HG03025 (cell line): ENCODE data around the gene PLA2G12A.

ENCODE experiments used
- ATAC-seq: cut with Tn5 transposase; IDR thresholded peaks from one replicate; pipeline ENCODE4 v1.9.1; 2021; ENCODE audit warnings: mild to moderate bottlenecking, moderate library complexity; ENCODE audit not compliant: unreplicated experiment, low FRiP score

PLA2G12A gene

GRCh38 chr4:109729718-109730618 is at the start of gene PLA2G12A:
Gene PLA2G12A, minus strand, starts transcription at chr4:109730070. Its CDS starts 261 bp downstream, at chr4:109729809.
- peak; percentile 84 for ATAC-seq

GRCh38 chr4:109764789-109765402 is 35.0 kb upstream of the PLA2G12A start:
- ATAC-seq = no peak

- ATAC-seq = no peak
Measured at GRCh38 chr4:109764376-109764775, 34.5 kb upstream of the PLA2G12A start.

- no peak for ATAC-seq
Measured at GRCh38 chr4:109760682-109761081, 30.8 kb upstream of the PLA2G12A start.

- no peak for ATAC-seq
Measured at GRCh38 chr4:109755656-109756055, 25.8 kb upstream of the PLA2G12A start.

- ATAC-seq = no peak
Measured at GRCh38 chr4:109754093-109754857, 24.4 kb upstream of the PLA2G12A start.

- no peak for ATAC-seq
Measured at GRCh38 chr4:109752525-109752924, 22.7 kb upstream of the PLA2G12A start.

- ATAC-seq = no peak
Measured at GRCh38 chr4:109751852-109752251, 22.0 kb upstream of the PLA2G12A start.

- no peak for ATAC-seq
Measured at GRCh38 chr4:109750652-109751244, 20.9 kb upstream of the PLA2G12A start.

- no peak for ATAC-seq
Measured at GRCh38 chr4:109749388-109750082, 19.7 kb upstream of the PLA2G12A start.

GRCh38 chr4:109748114-109748513 is 18.2 kb upstream of the PLA2G12A start:
- no peak for ATAC-seq

GRCh38 chr4:109746728-109747127 is 16.9 kb upstream of the PLA2G12A start:
- no peak for ATAC-seq

- no peak for ATAC-seq
Measured at GRCh38 chr4:109745830-109746229, 16.0 kb upstream of the PLA2G12A start.

GRCh38 chr4:109739547-109739946 is 9.7 kb upstream of the PLA2G12A start:
- no peak for ATAC-seq

GRCh38 chr4:109738104-109738872 is 8.4 kb upstream of the PLA2G12A start:
- ATAC-seq = no peak

GRCh38 chr4:109735566-109736365 is 5.9 kb upstream of the PLA2G12A start:
- no peak for ATAC-seq

- no peak for ATAC-seq
Measured at GRCh38 chr4:109733728-109734127, 3.9 kb upstream of the PLA2G12A start.
